Glomerular visceral epithelial cell (primary cell): ENCODE data around the gene ANTXR2.
A peak's percentile ranks its signal among the peaks of the same experiment; 100 is the strongest.

Experiments
- DNase-seq: peaks from one replicate; pipeline ENCODE4 v3.0.0-alpha.2; 2016; ENCODE audit errors: extremely low spot score

ANTXR2 gene

GRCh38 chr4:80069837-80070731, 2.9 kb downstream of the ANTXR2 start:
- no peak for DNase-seq

- DNase-seq, result no peak
These were observed 3.8 kb downstream of the ANTXR2 start for GRCh38 chr4:80069108-80069836.

DNA sequence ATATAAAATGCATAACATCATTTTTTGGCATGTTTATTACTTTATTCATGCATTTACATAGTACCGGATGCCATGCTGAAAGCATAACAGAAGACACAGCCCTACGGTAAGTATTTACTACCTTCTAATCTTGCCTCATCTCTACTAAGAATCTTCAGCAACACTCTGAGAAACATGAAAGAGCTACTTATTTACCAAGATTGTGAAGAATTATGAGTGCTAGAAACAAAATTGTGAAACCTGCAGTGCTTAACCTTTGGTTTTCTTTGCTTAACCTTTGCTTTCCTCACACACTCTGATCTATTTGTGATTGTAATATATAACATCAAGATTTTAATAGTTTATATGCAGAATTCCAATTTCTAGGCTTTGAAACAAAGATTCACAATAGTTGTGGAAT, 7.4 kb downstream of the ANTXR2 start:
- no peak for DNase-seq

GRCh38 chr4:80062527-80062926, 10.5 kb downstream of the ANTXR2 start:
- DNase-seq, result no peak

- DNase-seq, result no peak
These were observed 12.2 kb downstream of the ANTXR2 start for GRCh38 chr4:80060804-80061203.

DNA sequence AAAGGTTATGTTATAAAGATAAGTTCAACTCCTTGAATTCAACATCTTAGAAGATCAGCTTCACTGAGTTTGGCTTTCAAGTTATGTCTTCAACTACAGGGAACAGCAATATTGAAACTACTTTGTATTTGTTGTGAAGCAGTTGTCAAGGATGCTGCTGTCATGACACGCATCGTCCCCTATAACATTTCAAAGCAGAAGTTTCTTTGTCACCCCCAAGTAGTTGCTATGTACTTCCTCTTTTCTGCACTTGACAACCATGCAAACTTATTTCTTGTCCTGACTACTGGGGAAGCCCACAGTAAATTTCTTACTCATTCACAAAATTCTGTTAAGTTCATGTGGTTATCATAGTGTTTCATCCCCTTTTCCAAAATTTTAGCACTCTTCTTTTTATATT, 14.3 kb downstream of the ANTXR2 start:
- DNase-seq, result peak; percentile 9

GRCh38 chr4:80054375-80054774, 18.7 kb downstream of the ANTXR2 start:
- no peak for DNase-seq

DNA sequence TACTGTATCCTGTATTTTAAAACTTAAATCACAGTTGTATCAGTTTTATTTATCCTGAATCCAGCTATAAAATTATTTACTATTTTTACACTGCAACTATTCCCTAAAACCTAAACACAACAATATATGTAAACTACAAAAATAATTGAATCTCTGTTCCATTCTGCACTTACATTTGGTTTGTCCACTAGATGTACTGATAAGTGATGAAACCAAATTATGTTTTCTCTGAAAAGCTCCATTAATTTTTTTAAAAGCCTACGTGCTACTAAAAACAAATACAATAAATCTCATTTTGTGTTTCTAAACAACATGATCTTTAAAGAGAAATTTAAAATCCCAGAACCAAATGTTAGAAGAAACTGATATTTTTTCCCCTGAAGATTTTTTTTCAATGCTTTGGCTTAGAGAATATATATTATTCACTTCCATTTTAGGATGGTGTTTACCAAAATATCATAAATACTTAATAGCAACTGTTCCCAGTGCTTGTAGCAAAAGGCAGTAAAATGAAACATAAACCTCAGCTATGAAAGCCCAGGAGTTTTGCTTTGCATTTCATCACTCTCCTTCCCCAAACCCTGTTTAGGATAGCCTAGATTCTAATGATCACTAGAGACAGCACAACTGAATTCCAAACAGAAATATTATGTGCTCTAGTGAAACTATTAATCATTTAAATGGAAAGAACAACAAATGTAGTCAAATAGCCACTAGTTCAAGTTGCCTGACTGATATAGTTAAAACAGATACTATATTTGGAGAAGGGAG, 19.7 kb downstream of the ANTXR2 start:
- DNase-seq, result no peak

DNA sequence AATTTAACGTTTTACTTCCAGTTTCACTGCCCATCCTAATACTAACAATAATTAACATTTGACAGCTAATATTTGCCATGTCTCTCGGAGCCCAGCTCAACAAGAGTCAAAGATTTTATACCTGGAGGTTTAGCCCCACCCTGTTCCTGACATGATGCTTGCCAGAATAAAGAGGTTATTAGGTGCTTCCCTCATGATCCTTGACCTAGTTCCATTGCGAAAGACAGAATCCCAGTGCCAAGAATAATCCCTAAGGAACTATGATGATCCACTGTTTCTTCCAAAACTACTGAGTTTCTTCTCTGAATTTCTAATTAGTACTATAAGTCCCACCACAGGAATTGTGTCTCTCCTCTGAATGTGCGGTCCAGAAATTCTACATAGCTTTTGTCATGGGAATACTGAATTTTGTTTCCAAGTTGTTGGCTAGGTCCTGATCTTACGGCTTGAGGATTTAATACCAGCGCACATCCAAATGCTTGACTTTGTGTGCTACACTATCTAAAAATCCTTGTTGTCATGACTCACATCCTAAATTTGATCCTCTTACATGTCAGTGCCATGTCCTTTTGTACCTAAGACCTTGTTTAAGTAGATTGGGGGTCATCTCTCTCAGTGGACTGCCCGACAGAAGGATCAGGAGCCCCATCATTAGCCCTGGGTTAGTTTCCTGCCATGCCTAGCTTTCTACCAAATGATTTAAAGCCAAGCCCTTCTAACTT, 23.1 kb downstream of the ANTXR2 start:
- no peak for DNase-seq

- DNase-seq, result no peak
These were observed 23.6 kb downstream of the ANTXR2 start for GRCh38 chr4:80049402-80049801.

DNA sequence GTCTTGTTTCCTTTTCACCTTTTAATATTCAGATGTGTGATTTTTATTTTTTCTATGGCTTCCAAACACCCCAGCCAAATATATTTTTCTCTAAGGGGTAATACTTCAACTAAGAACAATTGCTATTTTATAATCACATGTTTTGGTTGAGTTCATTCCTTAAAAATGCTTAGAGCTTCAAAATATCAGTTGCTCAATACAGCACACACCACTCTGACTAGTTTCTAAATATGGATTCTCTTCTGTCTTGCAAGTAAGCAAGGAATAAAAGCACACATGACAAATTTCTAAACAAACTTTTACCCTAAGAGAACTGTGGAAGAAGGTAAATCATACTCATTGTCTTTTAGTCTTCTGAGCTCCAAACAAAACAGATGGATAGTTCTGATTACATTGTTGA, 27.2 kb downstream of the ANTXR2 start:
- no peak for DNase-seq

DNA sequence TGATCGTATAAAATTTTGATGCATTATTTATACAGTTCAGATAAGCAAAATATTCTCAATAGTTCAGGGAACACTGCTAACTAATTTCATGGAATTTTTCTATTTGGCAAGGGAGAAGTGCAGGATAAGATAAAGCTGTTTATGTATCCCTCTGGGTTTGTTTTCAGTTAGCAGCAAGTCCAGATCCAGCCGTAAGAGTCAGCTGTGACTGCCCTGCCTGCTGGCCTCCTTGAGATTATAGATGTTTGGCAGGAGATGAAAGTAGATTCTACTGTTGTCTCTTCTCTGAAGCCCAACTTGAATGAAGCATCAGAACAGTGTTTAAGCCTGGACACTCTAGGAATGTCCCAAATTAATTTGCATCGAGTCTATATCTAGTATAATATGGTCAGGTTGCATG, 29.5 kb downstream of the ANTXR2 start:
- no peak for DNase-seq

GRCh38 chr4:80042821-80043220, 30.2 kb downstream of the ANTXR2 start:
- DNase-seq, result no peak

DNA sequence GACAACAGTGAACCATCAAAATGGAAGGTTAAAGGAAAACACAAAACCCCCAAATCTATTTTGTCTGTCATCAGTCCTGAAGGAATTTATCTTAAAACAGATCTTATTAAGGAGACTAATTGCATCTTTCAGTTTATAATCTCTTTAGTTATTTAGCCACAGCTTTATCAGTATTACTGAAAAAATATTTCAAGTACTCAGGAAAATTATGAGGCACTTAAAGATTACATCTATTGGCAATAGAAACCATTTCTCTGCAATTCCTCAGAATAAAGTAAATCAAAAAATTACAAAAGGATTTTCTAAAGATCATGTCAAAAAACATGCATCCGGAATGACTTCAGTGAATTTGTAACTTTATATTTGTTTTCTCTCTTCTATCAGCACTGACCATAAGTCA, 35.2 kb downstream of the ANTXR2 start:
- no peak for DNase-seq

DNA sequence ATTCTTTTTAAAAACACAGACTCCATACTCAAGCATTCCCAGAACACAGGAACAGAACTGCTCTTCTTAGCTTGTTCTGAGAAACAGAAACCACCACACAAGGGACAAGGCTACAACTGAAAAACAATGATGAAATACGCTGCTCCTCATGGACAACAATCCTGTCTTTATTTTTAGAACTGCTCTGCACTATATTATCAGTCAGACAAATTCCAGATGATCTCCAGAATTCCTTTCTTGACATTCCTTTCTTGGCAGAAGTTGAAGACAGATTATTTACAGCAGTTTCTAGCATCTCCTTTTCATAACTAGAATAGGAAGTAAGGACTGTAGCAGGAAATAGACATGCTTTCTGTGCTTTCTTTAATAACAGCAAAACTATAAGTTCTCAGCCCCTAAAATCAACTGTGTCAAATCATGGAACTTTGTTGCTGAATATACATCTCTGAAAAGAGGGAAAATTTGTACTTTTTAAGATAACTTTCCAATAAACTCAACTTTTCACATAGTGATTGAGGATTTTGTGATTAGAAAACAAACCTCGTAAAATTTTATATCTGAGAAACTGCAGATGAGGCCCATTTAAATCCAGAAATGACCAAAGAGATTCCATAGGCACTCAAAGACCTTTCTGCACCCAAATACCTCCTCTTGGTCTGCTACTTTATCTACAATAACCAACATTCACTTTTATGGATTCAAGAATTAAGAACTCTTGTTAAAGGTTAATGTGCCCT, 35.9 kb downstream of the ANTXR2 start:
- DNase-seq, result no peak

GRCh38 chr4:80036306-80036705, 36.7 kb downstream of the ANTXR2 start:
- DNase-seq, result no peak

DNA sequence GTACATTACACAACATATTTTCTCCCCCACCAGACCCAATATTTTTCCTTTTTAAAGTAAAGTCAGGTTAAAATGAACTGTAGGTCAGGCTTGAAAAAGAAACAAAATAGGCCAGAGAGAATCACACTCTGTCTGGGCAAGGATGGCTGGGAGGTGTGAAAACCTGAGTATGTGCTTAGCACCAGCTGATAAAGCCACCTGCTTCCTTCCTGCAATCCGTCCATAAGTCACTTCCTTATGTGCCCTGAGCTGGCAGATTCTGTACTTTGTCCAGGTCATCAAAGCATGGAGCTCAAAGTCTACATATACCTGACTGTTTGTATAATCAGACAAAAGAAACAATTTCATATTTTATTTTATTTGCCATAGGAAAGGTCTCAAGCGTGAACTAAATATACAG, 37.7 kb downstream of the ANTXR2 start:
- DNase-seq, result no peak

DNA sequence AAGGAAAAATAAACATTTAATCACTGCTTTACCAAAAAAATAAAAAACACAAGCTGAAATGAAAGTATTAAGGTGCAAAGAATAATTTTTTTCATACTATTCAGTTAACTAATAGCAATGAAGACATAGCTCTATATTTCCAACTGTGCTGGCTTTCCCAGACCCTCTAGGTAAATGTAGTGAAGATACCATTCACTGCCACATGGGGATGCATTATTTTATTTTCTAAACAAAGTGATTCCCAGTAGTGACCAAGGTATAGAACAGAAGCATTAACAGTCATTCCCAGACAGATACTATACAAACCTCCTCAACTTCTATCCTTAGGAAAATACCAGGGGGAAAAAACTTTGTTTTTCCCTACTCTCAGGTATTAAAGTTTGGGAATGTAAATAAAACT, 39.4 kb downstream of the ANTXR2 start:
- no peak for DNase-seq

GRCh38 chr4:80029364-80029763, 43.7 kb downstream of the ANTXR2 start:
- DNase-seq, result no peak

GRCh38 chr4:80027611-80028010, 45.4 kb downstream of the ANTXR2 start:
- no peak for DNase-seq

DNA sequence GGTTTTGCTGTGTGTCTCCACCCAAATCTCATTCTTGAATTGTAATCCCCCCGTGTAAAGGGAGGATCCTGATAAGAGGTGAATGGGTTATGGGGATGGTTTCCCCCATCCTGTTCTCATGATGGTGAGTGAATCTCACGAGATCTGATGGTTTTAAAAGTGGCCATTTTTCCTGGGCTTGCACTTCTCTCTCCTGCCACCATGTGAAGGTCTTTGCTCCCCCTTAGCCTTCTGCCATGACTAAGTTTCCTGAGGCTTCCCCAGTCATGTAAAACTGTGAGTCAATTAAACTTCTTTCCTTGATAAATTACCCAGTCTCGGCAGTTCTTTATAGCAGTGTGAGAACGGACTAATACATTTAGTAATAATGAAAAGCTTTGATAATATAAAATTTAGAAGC, 46.9 kb downstream of the ANTXR2 start:
- DNase-seq, result no peak
